Stimulated activated CD8-positive, alpha-beta memory T cell treated with anti-CD3 and anti-CD28 coated beads, Interleukin-7, amount 100 ng/mL, for 24 hours (primary cell): ENCODE results near the gene ZNF618.

ENCODE experiments used
- DNase-seq: peaks from one replicate; pipeline ENCODE4 v3.0.0-alpha.2; 2020; ENCODE audit warnings: low read depth

The ZNF618 gene

GRCh38 chr9:114100536-114100935 lies 224.4 kb downstream of the ZNF618 start:
- no peak for DNase-seq

- DNase-seq, result no peak
Measured at GRCh38 chr9:114102484-114102883, 226.4 kb downstream of the ZNF618 start.

- DNase-seq, result no peak
Measured at GRCh38 chr9:114105236-114105635, 229.1 kb downstream of the ZNF618 start.
